ENCODE data around the gene JUND. TPM values are rescaled to one million over a fixed set of nuclear protein-coding genes. Genes with fewer than 3 reads are reported as not detected.

Gene JUND
- total RNA-seq, 1 experiment from 2014 or later = 103 TPM

- Histone ChIP-seq H4K8ac (replicated peaks; ENCODE audit: insufficient read length, low read depth, low read length) (no peak overlapping the region), H3K27me3 (ENCODE audit: insufficient read depth, low read length) (no peaks in the 10 kb centered on the region), H2BK5ac (ENCODE audit: insufficient read length, low read length) (no peak overlapping the region), H4K91ac (ENCODE audit: insufficient read length, low read depth, low read length) (no peak overlapping the region), H2BK15ac (ENCODE audit: low read depth, low read length) (no peak overlapping the region), H3K23me2 (ENCODE audit: insufficient read length, low read depth, low read length, poor library complexity, severe bottlenecking) (no peaks in the 10 kb centered on the region), H3K79me1 (ENCODE audit: insufficient read depth, low read depth, low read length, poor library complexity, severe bottlenecking) (no peaks in the 10 kb centered on the region), H2AFZ (ENCODE audit: low read length) (no peak overlapping the region), H3K56ac (ENCODE audit: insufficient read length, low read depth, low read length) (no peak overlapping the region), H2BK20ac (ENCODE audit: low read depth, low read length, poor library complexity, severe bottlenecking) (no peak overlapping the region), H3K4me1 (ENCODE audit: insufficient read depth, low read length) (no peaks in the 10 kb centered on the region), H3K18ac (ENCODE audit: insufficient read length, low read depth, low read length) (no peak overlapping the region), H3K27ac (ENCODE audit: insufficient read length, low read depth, low read length) (no peak overlapping the region), H3K79me2 (ENCODE audit: insufficient read depth, low read length) (no peaks in the 10 kb centered on the region), H4K5ac (ENCODE audit: insufficient read length, low read depth, low read length) (no peak overlapping the region), H3T11ph (ENCODE audit: low read length) (no peak overlapping the region), H2BK12ac (ENCODE audit: insufficient read length, low read depth, low read length) (no peak overlapping the region), H3K14ac (ENCODE audit: insufficient read depth, low read length) (no peak overlapping the region), H3K9me3 (ENCODE audit: control insufficient read depth, low read depth, low read length) (no peaks in the 10 kb centered on the region), H3K4ac (ENCODE audit: low read depth, low read length) (no peak overlapping the region), H3K4me2 (ENCODE audit: insufficient read depth, insufficient read length, low read length) (no peak overlapping the region), H3K9ac (ENCODE audit: extremely low read depth, insufficient read length, low read length) (no peak overlapping the region), H2AK5ac (ENCODE audit: insufficient read length, low read length) (no peak overlapping the region), H3K23ac (ENCODE audit: insufficient read length, low read depth, low read length) (no peak overlapping the region), H4K20me1 (ENCODE audit: control insufficient read depth, insufficient read depth, insufficient read length) (no peaks in the 10 kb centered on the region), H2BK120ac (ENCODE audit: low read depth, low read length, poor library complexity, severe bottlenecking) (no peak overlapping the region)
- DNase-seq = no peak
- Mint-ChIP-seq H3K4me1 (peaks cover 5 to 12% of the 10 kb centered on the region in 2 experiments; a peak in 3 of 4 replicates), H3K27ac (0 out of 7 replicates have a peak overlapping the region, but pooled peaks of 1 of the 3 experiments have one; percentile 51), H3K9me3 (no peaks in the 10 kb centered on the region), H3K36me3 (ENCODE audit: insufficient read depth in 1 of 3, low read depth in 3 of 3) (peaks cover 30 to 83% (median 74%) of the 10 kb centered on the region in 3 experiments), H3K4me3 (no peak overlapping the region), H3K27me3 (ENCODE audit: low read depth) (no peaks in the 10 kb centered on the region)
- TF ChIP-seq CTCF (conservative IDR thresholded peaks at IDR 0.05) = no peak
- WGBS (ENCODE audit: extremely low coverage, insufficient read length, low lambda C conversion rate) = no CpG with 5 or more reads among the region's 13 CpGs
Observed at GRCh38 chr19:18310966-18311365, 29.5 kb upstream of the JUND start.

Measured in H9 (cell line).